CMK (cell line): ENCODE data around the gene GPR132.
"Not testable (repeated sequence)": the region's sequence is repeated elsewhere in the genome, so short reads cannot be mapped to it uniquely, and the experiment has no call there.

Experiments used
- DNase-seq: peaks from one replicate; pipeline ENCODE4 v3.0.0-alpha.2; 2010; ENCODE audit warnings: low read depth

The GPR132 gene

GRCh38 chr14:105091054-105091516 is 25.9 kb upstream of the GPR132 start:
- DNase-seq, result no peak

GRCh38 chr14:105090493-105091053 is 25.3 kb upstream of the GPR132 start:
- no peak for DNase-seq

GRCh38 chr14:105089746-105090492 is 24.7 kb upstream of the GPR132 start:
- DNase-seq, result no peak

- DNase-seq, result no peak
These were observed 23.8 kb upstream of the GPR132 start for GRCh38 chr14:105088812-105089745.

GRCh38 chr14:105087963-105088811 is 23.0 kb upstream of the GPR132 start:
- no peak for DNase-seq

- DNase-seq, result no peak
These were observed 22.2 kb upstream of the GPR132 start for GRCh38 chr14:105087308-105087962.

- DNase-seq, result no peak
These were observed 21.6 kb upstream of the GPR132 start for GRCh38 chr14:105086833-105087307.

- DNase-seq, result no peak
These were observed 20.5 kb upstream of the GPR132 start for GRCh38 chr14:105085766-105086165.

- no peak for DNase-seq
These were observed 19.7 kb upstream of the GPR132 start for GRCh38 chr14:105084741-105085571.

- DNase-seq, result no peak
These were observed 18.9 kb upstream of the GPR132 start for GRCh38 chr14:105083926-105084685.

- no peak for DNase-seq
These were observed 17.5 kb upstream of the GPR132 start for GRCh38 chr14:105082703-105083102.

- DNase-seq, result not testable (repeated sequence)
These were observed 16.2 kb upstream of the GPR132 start for GRCh38 chr14:105081473-105081872.

- no peak for DNase-seq
These were observed 14.9 kb upstream of the GPR132 start for GRCh38 chr14:105080161-105080560.

GRCh38 chr14:105078294-105078693 is 13.1 kb upstream of the GPR132 start:
- no peak for DNase-seq

GRCh38 chr14:105077649-105077995 is 12.4 kb upstream of the GPR132 start:
- DNase-seq, result no peak

- no peak for DNase-seq
These were observed 11.8 kb upstream of the GPR132 start for GRCh38 chr14:105076805-105077648.

GRCh38 chr14:105076296-105076804 is 11.1 kb upstream of the GPR132 start:
- DNase-seq, result no peak
